Right atrium auricular region (tissue), 2 donors: ENCODE measurements around the gene RSF1. TPM values are rescaled to one million over a fixed set of nuclear protein-coding genes. Genes with fewer than 3 reads are reported as not detected.
"Not testable (repeated sequence)": the region's sequence is repeated elsewhere in the genome, so short reads cannot be mapped to it uniquely, and the experiment has no call there.

Source experiments
- DNase-seq: peaks from one replicate; pipeline ENCODE4 v3.0.0-alpha.2; 2019; ENCODE audit warnings: low spot score
- H3K27ac ChIP-seq, 2 donors: fragments of 200-600 bp; sonication (generic); 1 replicate in 1 of 2; 2 replicates in 1 of 2; pipeline ENCODE4 v1.5.1; 2016 to 2019
- H3K27me3 ChIP-seq, 2 donors: fragments of 200-600 bp; sonication (generic); one replicate each; pipeline versions ENCODE4 v1.5.1 to v1.6.0; 2017 to 2019
- H3K36me3 ChIP-seq: fragments of 200-600 bp; sonication (generic); one replicate; pipeline ENCODE4 v1.5.1; 2016
- H3K4me1 ChIP-seq, 2 donors: fragments of 200-600 bp; sonication (generic); one replicate each; pipeline versions ENCODE4 v1.5.1 to v1.6.0; 2017 to 2019
- H3K4me3 ChIP-seq, 2 donors: fragments of 200-600 bp; sonication (generic); 1 replicate in 1 of 2; 2 replicates in 1 of 2; pipeline ENCODE4 v1.5.1; 2017 to 2019; ENCODE audit warnings: mild to moderate bottlenecking in 1 of 2, moderate library complexity in 1 of 2
- H3K9me3 ChIP-seq, 2 donors: fragments of 200-600 bp; sonication (generic); one replicate each; pipeline ENCODE4 v1.5.1; 2019
- total RNA-seq, 2 donors: library from RNA; depleted of rRNA; stranded (reverse); fragments of >200 nt; gene quantifications; one replicate each; pipeline ENCODE4 v1.1.0, GENCODE V29; 2016
- TF ChIP-seq, protein P1 (sequence below), 2 donors: fragments of 200-600 bp; sonication (generic); IDR thresholded peaks; one replicate each; pipeline ENCODE4 v1.5.1; 2019; ENCODE audit warnings: antibody characterized with exemption in 2 of 2

RSF1 gene
- total RNA-seq, 2 donors from 2014 or later, result 37.8 to 49.9 TPM

DNA sequence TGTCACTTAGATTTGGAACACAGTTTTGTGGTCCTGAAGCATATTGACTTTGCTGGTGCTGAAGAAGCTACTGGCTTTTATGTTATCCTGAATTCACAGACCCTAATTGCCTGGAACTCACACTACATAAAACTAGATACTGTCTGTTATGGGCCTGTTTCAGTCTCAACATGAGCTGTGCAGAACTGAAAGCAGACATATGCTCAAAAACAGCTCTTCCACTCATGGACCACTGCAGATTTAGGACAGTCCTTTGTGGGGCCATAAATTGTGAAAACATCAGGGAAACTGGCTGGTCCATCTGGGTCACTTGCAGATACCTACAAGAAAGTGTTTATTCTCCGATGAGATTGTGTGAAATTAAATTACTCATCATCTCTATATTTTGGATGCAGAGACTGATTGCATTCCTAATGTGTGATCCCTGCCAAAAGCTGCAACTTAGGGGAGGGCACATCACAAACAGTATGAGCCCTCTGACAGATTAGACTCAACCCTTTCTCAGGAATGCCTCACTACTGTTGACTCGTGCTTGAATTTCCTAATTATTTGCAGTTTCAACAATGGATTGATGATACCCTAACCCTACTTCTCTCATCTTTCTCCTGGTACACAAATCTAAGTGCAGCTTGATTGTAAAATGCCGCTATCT is 172.7 kb downstream of the RSF1 start:
- no peak overlapping the region for H3K27ac ChIP-seq
- H3K4me3 ChIP-seq, result no peak overlapping the region
- TF ChIP-seq, protein P1, sequence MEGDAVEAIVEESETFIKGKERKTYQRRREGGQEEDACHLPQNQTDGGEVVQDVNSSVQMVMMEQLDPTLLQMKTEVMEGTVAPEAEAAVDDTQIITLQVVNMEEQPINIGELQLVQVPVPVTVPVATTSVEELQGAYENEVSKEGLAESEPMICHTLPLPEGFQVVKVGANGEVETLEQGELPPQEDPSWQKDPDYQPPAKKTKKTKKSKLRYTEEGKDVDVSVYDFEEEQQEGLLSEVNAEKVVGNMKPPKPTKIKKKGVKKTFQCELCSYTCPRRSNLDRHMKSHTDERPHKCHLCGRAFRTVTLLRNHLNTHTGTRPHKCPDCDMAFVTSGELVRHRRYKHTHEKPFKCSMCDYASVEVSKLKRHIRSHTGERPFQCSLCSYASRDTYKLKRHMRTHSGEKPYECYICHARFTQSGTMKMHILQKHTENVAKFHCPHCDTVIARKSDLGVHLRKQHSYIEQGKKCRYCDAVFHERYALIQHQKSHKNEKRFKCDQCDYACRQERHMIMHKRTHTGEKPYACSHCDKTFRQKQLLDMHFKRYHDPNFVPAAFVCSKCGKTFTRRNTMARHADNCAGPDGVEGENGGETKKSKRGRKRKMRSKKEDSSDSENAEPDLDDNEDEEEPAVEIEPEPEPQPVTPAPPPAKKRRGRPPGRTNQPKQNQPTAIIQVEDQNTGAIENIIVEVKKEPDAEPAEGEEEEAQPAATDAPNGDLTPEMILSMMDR (IDR thresholded peaks at IDR 0.05), result no peak
- H3K27me3 ChIP-seq, result no peaks in the 10 kb centered on the region
- no peaks in the 10 kb centered on the region for H3K9me3 ChIP-seq
- no peak for DNase-seq
- no peaks in the 10 kb centered on the region for H3K36me3 ChIP-seq
- H3K4me1 ChIP-seq, result no peaks in the 10 kb centered on the region

DNA sequence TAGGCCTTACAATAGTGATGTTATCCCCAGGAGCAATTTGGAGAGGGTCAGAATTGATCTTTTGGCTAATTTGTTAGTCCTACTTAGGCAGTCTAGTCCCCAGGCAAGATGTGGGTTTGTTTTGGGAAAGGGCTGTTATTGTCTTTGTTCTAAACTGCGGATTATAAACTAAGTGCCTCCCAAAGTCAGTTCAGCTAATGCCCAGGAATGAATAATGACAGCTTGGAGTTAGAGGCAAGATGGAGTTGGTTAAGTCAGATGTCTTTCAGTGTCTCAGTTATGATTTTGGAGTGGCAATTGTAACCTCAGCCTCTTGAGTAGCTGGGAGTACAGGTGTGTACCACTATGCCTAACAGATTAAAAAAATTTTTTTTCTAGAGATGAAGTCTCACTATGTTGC is 175.6 kb downstream of the RSF1 start:
- H3K36me3 ChIP-seq, result no peaks in the 10 kb centered on the region
- H3K27me3 ChIP-seq, result no peaks in the 10 kb centered on the region
- no peak overlapping the region for H3K27ac ChIP-seq
- no peak overlapping the region for H3K4me3 ChIP-seq
- TF ChIP-seq, protein P1 (IDR thresholded peaks at IDR 0.05), result no peak
- no peak for DNase-seq
- no peaks in the 10 kb centered on the region for H3K4me1 ChIP-seq
- H3K9me3 ChIP-seq, result no peaks in the 10 kb centered on the region

DNA sequence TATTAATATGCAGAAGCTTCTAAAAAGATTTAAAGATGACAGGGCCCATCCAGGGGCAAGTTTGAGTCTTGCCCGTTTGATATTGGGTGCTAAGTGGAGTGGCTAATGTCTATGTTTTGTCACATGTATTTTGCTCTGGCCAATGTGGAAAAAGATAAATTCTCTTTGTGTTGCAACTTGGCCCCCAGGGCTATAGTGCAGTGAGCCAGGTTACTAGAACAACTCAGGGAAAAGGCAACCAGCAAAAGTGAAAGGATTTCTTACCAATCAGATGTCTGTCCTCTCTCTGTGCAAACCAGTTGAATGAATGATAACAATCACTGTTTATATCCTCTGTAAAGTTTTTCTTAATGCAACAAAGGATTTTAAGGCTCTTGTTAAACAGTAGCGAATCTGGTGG is 178.3 kb downstream of the RSF1 start:
- Histone ChIP-seq H3K36me3 (no peaks in the 10 kb centered on the region), H3K4me3 (no peak overlapping the region), H3K4me1 (peaks cover 0 to 5% of the 10 kb centered on the region in 2 donors), H3K27ac (no peak overlapping the region), H3K27me3 (no peaks in the 10 kb centered on the region), H3K9me3 (no peaks in the 10 kb centered on the region)
- DNase-seq, result no peak
- TF ChIP-seq, protein P1 (IDR thresholded peaks at IDR 0.05), result no peak

DNA sequence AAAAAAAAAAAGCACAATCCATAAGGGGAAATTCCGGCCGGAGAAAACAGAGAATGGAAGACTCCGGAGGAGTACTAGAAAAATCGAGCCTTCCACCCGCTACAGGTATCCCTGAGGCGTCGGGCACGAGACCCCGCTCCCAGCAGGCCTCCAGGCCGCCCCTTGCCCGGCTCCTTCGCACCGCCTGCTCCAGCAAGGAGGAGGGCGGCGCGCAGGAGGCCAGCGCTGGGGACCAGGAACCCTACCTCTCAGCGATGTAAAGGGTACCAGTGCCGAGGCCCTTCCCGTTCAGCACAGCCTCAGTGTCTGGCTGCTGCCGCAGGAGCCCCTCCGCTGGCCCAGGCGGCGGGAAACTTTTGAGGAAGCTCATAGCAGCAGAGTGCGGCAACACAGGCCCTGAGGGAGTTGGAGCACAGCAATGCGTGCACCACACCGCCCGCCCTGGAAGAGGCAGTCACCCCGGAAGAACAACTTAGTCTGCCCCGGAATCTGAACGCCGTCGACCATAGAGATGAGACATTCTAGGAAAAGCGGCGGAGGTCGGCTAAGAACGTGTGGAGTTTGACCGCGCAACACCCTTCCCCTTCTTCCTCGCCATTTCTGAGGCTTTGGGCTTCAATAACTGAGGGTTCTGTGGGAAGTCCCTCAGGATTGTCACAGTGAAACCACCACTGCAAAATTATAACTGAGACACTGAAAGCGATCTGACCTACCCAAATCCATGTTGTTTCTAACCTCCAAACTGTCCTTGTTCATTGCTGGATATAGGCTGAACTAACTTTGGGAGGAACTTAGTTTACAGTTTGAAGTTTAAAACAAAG is 183.0 kb downstream of the RSF1 start, which contains the start of gene CLNS1A:
CLNS1A (minus strand) TSS at position 450 of the 821 bp plus-strand sequence; CDS start at position 370, 80 bp downstream.
- H3K27ac ChIP-seq, result peak within 1 kb of the TSS; percentile 73 to 76
- H3K27me3 ChIP-seq, result no peaks in the 10 kb centered on the region
- H3K4me3 ChIP-seq, result peak within 1 kb of the TSS; percentile 84 to 92
- DNase-seq, result peak; percentile 89
- TF ChIP-seq, protein P1 (IDR thresholded peaks at IDR 0.05), result no peak
- no peaks in the 10 kb centered on the region for H3K9me3 ChIP-seq
- no peaks in the 10 kb centered on the region for H3K36me3 ChIP-seq
- peaks cover 0 to 22% of the 10 kb centered on the region in 2 donors for H3K4me1 ChIP-seq

DNA sequence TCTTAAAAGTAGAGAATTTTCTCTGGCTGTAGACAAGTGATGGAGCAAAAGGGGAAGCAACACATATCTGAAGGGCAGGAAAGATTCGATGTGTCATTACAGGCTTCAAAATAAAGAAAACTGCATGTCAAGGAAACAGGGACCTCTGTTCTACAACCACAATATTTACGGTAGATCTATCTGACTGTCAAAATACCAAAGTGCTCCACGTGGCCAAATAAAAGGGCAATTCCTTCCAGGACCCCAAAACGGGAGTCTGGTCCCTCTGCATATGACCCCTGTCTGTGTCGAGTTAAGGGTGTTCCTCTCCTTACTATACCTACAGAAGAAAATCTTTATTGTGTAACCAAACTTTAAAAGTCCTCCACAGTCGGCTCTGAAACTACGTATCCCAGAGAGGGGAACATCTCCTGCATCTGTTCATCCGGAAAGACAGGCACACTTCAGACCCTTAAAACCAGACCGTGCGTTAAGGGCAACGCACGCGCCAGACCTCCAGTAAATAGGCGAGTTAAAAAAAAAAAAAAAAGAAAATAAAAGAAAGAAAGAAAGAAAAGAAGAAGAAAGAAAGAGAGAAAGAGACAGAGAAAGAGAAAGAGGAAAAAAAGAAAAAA is 183.7 kb downstream of the RSF1 start:
- TF ChIP-seq, protein P1 (IDR thresholded peaks at IDR 0.05), result no peak
- H3K4me3 ChIP-seq, result peak overlapping the region; percentile 84 to 92
- no peaks in the 10 kb centered on the region for H3K36me3 ChIP-seq
- no peaks in the 10 kb centered on the region for H3K9me3 ChIP-seq
- no peaks in the 10 kb centered on the region for H3K27me3 ChIP-seq
- DNase-seq, result no peak
- peak overlapping the region in 1 of 2 donors; percentile 73 for H3K27ac ChIP-seq
- H3K4me1 ChIP-seq, result peaks cover 0 to 22% of the 10 kb centered on the region in 2 donors

DNA sequence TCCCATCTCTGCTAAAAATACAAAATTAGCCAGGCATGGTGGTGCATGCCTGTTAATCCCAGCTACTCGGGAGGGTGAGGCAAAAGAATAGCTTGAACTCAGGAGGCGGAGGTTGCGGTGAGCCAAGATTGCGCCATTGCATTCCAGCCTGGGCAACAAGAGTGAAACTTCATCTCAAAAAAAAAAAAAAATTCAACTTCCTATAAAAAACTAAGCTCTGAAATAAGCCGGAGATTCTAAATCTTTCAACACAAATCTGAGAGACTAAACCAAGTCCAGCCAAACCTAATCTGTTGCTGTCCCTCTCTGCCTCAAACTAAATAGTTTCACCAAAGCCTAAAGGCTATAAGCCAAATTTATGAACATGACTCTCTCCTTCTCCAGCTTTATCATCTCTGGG is 186.6 kb downstream of the RSF1 start:
- not testable (repeated sequence) for H3K4me3 ChIP-seq, H3K27ac ChIP-seq, H3K9me3 ChIP-seq, DNase-seq, H3K27me3 ChIP-seq, H3K36me3 ChIP-seq
- H3K4me1 ChIP-seq, result peaks cover 0 to 22% of the 10 kb centered on the region in 2 donors
